Parathyroid adenoma (tissue), 2 donors: ENCODE measurements around the gene UBXN1.

Source experiments
- H2AFZ ChIP-seq: fragments of 300-600 bp; sonication (generic); one replicate; pipeline ENCODE4 v1.7.0; 2017; ENCODE audit warnings: antibody characterized with exemption, mild to moderate bottlenecking
- H3K27ac ChIP-seq: fragments of 300-600 bp; sonication (generic); one replicate; pipeline ENCODE4 v1.7.0; 2017
- H3K27me3 ChIP-seq: fragments of 300-600 bp; sonication (generic); one replicate; pipeline ENCODE4 v1.7.0; 2017; ENCODE audit warnings: low read length; ENCODE audit not compliant: control insufficient read depth, insufficient read depth
- H3K36me3 ChIP-seq: fragments of 300-600 bp; sonication (generic); one replicate; pipeline ENCODE4 v1.7.0; 2017; ENCODE audit warnings: low read length; ENCODE audit not compliant: control insufficient read depth, insufficient read depth
- H3K4me1 ChIP-seq: fragments of 300-600 bp; sonication (generic); one replicate; pipeline ENCODE4 v1.7.0; 2017; ENCODE audit warnings: control low read depth
- H3K4me2 ChIP-seq: fragments of 300-600 bp; sonication (generic); one replicate; pipeline ENCODE4 v1.7.0; 2017; ENCODE audit warnings: low read length
- H3K4me3 ChIP-seq: fragments of 300-600 bp; sonication (generic); one replicate; pipeline ENCODE4 v1.7.0; 2017; ENCODE audit warnings: low read depth, low read length
- H3K79me2 ChIP-seq: fragments of 300-600 bp; sonication (generic); one replicate; pipeline ENCODE4 v1.7.0; 2017; ENCODE audit warnings: control low read depth
- H3K9ac ChIP-seq: fragments of 300-600 bp; sonication (generic); one replicate; pipeline ENCODE4 v1.7.0; 2017; ENCODE audit warnings: mild to moderate bottlenecking
- H3K9me3 ChIP-seq: fragments of 300-600 bp; sonication (generic); one replicate; pipeline ENCODE4 v1.7.0; 2017; ENCODE audit warnings: low read length; ENCODE audit not compliant: control insufficient read depth
- TF ChIP-seq, protein P1 (sequence below): fragments of 300-600 bp; sonication (generic); IDR thresholded peaks from one replicate; pipeline ENCODE4 v1.7.0; 2017; ENCODE audit warnings: antibody characterized with exemption, mild to moderate bottlenecking
- donor health status: primary hyperparathyroidism.

UBXN1 gene

DNA sequence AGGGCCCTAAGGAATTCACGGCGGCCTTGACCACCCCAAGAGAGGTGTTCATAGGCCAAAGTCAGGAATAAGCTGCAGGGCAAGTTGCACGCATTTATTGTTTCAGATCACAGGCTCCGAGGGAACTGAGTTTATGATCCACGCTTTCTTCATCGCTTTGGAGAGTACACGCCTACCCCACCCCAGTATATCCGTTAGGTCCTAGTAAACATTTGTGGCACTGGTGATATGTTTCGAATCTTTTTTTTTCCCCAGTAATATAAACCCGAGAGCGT, 33.3 kb downstream of the UBXN1 start:
- Histone ChIP-seq H3K9me3 (no peaks in the 10 kb centered on the region), H3K4me2 (peak overlapping the region; percentile 86), H3K79me2 (peaks cover 10% of the 10 kb centered on the region), H3K27ac (peak overlapping the region; percentile 87), H3K27me3 (no peaks in the 10 kb centered on the region), H3K36me3 (no peaks in the 10 kb centered on the region), H2AFZ (peak overlapping the region; percentile 60), H3K4me1 (peaks cover 3% of the 10 kb centered on the region), H3K9ac (no peak overlapping the region), H3K4me3 (peak overlapping the region; percentile 76)
- TF ChIP-seq, protein P1, sequence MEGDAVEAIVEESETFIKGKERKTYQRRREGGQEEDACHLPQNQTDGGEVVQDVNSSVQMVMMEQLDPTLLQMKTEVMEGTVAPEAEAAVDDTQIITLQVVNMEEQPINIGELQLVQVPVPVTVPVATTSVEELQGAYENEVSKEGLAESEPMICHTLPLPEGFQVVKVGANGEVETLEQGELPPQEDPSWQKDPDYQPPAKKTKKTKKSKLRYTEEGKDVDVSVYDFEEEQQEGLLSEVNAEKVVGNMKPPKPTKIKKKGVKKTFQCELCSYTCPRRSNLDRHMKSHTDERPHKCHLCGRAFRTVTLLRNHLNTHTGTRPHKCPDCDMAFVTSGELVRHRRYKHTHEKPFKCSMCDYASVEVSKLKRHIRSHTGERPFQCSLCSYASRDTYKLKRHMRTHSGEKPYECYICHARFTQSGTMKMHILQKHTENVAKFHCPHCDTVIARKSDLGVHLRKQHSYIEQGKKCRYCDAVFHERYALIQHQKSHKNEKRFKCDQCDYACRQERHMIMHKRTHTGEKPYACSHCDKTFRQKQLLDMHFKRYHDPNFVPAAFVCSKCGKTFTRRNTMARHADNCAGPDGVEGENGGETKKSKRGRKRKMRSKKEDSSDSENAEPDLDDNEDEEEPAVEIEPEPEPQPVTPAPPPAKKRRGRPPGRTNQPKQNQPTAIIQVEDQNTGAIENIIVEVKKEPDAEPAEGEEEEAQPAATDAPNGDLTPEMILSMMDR = no peak

DNA sequence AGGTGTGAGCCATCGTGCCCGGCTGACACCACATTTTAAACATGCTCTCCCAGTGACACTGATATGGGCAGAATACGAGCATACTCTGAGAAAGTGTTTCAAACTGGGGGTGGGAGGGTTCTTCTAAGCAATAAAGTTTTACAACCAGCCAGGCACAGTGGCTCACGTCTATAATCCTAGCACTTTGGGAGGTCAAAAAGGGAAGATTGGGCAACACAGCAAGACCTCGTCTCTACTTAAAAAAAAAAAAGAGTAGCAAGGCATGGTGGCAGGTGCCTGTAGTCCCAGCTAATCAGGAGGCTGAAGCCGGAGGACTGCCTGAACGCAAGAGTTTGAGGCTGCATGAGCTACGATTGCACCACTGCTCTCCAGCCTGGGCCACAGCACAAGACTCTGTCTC, 34.7 kb downstream of the UBXN1 start:
- Histone ChIP-seq H3K4me2 (no peak overlapping the region), H3K9me3 (no peaks in the 10 kb centered on the region), H3K36me3 (no peaks in the 10 kb centered on the region), H3K9ac (no peak overlapping the region), H3K27me3 (no peaks in the 10 kb centered on the region), H3K79me2 (peaks cover 10% of the 10 kb centered on the region), H3K4me1 (peaks cover 3% of the 10 kb centered on the region), H3K27ac (no peak overlapping the region), H3K4me3 (no peak overlapping the region), H2AFZ (no peak overlapping the region)
- TF ChIP-seq, protein P1 = no peak

DNA sequence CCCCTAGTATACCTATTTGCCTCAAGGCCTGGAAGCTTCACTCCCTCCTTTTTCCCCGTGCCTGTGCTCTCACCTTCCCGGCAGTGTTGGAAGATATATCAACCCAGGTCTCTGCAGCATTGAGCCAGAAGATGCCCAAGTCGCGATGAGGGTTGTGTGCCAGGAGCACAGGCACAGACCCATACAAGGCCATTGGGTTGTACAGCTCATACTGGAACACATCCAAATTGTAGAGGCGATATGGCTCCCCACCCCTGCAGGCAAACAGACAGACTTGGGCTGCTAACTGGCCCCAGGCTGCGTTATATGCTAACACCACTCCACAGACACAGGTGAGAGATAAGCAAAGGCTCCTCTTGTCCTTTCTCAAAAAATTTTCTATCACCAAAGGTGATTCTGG, 46.4 kb downstream of the UBXN1 start:
- H3K79me2 ChIP-seq = peaks cover 12% of the 10 kb centered on the region
- no peak overlapping the region for H2AFZ ChIP-seq
- H3K4me1 ChIP-seq = no peaks in the 10 kb centered on the region
- H3K9ac ChIP-seq = no peak overlapping the region
- H3K27ac ChIP-seq = no peak overlapping the region
- no peak overlapping the region for H3K4me2 ChIP-seq
- no peaks in the 10 kb centered on the region for H3K27me3 ChIP-seq
- no peak overlapping the region for H3K4me3 ChIP-seq
- TF ChIP-seq, protein P1 = no peak
- H3K36me3 ChIP-seq = no peaks in the 10 kb centered on the region
- H3K9me3 ChIP-seq = no peaks in the 10 kb centered on the region

DNA sequence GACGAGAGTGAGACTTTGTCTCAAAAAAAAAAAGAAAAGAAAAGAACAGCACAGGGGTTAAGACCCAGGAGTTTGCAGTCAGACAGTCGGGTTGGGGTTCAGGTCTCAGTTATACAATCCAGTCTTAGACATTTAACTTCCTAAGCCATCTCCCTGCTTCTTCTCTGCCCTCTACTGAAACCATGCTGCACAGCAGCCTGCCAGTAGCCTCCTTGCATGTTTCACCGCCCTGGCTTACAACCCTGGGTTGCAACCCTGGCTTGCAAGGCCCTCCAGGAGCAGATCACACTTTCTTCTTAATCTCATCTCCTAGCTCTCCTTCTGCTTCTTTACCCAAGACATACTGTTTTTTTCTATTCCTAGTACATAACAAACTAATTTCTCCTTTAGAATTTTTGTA, 51.2 kb downstream of the UBXN1 start:
- Histone ChIP-seq H3K36me3 (no peaks in the 10 kb centered on the region), H3K27ac (no peak overlapping the region), H3K9me3 (no peaks in the 10 kb centered on the region), H3K4me2 (no peak overlapping the region), H2AFZ (no peak overlapping the region), H3K79me2 (no peaks in the 10 kb centered on the region), H3K4me1 (no peaks in the 10 kb centered on the region), H3K9ac (no peak overlapping the region), H3K4me3 (no peak overlapping the region), H3K27me3 (no peaks in the 10 kb centered on the region)
- TF ChIP-seq, protein P1 = no peak
